HG03460 (cell line): Measurements from ENCODE around the gene UBE2J1.

Source experiments
- ATAC-seq: cut with Tn5 transposase; IDR thresholded peaks from one replicate; pipeline ENCODE4 v1.9.1; 2021; ENCODE audit not compliant: unreplicated experiment

UBE2J1 gene

DNA sequence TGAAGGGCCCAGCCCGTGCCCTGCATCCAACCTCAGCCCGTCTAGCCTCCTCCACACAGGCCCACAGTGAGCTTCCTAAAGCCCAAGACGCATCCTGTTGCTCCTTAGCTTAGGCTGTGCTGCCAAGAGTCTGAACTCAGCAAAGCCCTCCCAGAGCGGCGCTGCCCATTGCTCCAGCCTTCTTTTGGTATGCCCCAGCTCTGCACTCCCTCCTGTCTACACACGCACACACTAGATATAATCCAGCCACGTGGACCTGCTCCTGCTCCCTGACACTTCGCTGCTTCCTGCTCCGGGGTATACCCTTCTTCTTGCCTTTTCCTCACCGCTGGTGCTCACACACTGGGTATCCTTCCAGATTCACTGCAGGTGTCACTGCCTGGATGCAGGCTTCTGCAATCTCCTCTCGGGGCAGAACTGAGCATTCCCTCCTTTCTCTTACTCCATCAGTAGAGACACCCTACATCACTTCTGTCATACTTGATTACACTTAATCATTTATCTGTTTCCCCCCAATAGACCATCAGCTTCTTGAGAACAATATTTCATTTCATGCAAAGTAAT is 61.2 kb downstream of the UBE2J1 start:
- ATAC-seq, result no peak

DNA sequence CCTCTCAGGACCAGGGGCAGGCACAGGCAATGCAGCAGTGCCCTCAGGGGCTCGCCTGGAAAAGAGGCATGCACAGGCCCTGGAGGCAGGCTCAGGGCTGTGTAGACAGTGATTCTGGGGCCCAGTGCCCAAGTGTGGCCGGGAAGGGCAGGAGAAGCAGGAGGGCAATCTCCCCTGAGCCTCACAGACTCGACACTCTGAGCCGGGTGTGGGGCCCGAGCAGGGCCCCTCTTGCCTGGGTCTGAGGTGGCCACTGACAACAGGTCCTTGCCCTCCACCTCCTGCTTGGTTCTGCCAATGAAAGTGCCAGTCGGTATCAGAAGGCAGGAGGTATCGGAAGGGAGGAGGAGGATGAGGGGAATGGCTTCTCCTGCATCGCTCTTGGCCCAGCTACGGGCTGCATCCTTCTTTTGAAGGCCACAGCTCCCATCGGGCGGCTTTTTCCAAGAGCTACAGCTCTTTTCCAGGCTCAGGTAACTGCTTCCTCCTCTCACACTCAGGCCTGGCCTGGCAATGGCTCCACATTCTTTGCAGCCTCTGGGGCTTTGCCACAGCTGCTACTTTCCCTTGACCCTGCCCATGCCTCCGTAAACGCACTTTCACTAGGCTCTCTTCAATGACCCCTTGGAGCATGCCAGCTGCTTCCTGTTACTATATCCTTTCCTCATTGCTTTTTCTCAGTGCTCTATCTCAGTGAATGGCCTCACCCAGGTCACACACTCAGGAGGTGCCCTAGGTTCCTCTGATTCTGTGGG is 61.9 kb downstream of the UBE2J1 start:
- ATAC-seq, result no peak

DNA sequence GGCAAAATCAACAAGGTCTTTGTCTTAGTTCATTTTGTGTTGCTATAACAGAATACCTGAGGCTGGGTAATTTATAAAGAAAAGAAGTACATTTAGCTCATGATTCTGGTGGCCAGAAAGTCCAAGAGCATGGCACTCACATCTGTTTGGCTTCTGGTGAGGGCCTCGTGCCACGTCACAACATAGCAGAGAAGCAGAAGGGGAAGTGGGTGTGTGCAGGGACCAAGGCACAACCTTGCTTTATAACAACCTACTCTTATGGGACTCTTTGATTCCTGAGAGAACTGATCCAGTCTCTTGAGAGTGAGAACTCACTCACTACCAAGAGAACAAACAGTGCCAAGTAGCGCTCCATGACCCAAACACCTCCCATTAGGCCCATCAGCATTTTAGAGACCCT is 62.8 kb downstream of the UBE2J1 start:
- ATAC-seq, result no peak

DNA sequence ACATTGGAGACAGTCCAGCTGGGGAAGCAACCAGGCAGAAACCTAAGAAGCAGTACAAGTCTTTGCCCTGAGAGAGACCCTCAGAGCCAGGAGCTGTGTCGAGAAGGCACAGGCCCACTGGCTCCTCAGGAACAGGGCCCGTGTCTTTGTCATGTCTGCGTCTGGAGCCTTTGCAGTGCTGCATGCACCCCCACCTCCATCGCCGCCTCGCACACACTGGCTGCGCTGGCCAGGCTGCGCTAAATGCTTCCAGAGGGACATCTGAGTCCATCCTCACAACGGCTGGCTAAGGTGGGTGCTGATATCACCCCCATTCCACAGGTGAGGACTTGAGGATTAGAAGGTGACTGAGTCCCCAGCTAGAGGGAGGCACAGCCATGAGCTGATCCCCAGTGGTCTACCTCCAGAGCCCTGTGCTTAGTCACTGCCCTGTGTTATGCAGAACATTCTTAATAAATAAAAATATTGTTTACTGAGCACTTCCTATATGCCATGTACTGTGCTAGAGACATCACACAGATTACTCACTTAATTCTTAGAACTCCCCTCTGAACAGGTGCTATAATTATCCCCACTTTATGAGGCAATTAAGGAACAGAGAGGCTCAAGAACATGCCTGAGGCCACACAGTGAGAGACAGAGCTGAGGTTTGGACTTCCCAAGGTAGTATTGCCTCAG is 65.0 kb downstream of the UBE2J1 start:
- ATAC-seq, result no peak

DNA sequence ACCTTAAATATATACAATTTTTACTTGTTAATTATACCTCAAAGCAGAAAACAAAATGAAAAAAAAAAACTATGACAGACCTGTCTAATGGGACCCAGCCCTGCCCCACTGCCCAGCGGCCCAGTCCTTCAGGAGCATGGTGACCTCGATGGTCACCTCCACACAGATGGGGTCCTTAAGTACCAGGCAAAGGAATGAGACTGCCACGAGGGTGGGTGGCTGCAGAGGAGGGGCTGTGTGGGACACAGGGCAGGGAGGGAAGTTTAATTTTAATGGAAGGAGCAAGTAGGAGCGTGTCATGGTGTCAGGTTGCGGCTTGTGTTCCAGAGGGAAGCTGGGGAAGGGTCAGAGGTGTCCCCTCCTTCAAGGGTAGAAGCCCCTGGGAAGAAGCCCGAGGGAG is 66.0 kb downstream of the UBE2J1 start:
- ATAC-seq, result no peak

DNA sequence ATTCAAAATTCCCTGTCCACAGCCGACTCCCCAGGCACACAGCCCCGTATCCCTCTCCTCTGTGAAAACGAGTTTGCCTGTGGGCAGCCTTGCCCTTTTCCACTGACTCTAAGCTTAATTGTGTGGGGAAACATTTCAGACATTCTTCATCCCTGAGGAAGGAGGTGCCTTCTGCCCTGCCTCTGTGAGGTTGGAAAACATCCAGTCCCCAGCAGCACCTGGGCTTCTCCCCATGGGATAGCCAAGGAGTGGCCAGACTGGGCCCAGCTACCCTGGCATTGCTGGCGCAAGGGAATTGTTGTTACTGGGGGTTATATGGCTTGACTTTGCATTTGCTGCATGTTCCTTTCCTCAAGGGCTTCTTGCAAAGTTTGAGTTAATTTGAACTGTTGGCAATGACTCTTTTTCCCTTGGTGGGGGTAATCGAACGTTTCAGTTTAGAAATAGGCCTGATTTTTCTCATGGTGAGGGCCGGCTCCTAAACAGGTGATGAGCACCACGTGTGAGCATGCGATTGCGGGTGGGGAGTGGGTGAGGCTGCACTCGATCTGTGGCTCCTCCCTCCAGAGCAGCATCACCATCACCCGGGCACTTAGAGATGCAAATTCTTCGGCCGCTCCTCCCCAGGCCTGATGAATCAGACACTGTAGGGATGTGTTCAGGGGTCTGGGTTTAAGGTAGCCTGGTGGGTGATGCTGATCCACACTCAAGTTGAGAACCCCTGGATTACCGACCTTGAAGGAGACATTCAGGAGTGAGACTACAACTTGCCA is 67.4 kb downstream of the UBE2J1 start:
- no peak for ATAC-seq

DNA sequence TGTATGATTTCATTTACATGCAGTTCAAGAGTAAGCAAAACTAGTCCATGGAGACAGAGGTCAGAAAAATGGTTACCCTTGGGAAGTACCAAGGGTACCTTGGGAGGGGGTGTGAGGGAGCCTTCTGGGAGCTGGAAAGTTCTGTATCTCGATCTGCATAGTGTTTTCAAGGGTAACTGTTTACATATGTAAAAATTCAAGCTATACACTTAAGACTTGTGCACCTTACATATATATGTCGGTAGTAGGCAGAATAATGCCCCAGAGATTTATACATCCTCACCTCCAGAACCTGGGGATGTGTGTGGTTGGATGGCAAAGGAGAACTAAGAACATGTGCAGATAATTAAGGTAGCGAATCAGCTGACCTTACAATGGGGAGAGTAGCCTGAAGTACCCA is 68.4 kb downstream of the UBE2J1 start:
- no peak for ATAC-seq

DNA sequence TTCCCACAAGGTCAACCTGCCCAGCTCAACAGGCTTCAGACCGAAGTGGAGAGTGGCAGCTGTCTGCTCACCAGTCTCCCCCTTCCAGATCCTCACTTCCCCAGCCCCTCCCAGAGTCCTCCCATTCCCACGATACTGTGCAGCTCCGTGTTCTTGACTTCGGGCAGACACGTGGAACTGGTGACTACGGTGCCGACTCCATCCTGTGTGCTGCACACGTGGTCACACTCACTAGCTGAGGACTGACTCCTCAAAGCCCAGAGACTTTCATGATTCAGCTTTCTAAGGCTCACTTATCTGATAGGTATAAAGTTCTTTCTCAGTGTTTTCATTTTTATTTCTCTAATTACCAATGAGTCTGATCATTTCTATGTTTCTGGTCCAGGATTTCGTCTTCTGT is 69.8 kb downstream of the UBE2J1 start:
- ATAC-seq, result no peak

DNA sequence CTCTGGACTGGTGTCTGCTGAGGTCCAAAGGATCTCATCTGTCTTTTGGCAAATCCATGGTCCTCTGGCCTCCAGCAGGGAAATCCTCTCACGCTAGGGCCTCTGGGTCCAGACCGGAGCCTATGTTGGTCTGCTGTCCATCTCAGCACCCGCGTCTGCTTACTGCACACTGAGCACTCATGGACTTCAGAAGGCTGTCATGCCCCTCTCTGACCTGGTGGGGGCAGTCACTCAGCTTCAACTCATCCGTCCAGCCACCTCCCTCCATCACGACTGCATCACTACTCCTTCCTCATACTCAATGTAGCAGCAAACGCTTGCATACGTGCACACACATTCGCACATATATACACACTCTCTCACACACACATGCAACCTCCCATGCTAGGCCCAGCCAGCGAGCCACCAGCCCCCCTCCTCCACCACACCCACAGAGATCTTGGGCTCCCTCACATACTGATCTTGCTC is 70.7 kb downstream of the UBE2J1 start:
- peak; percentile 90 for ATAC-seq

DNA sequence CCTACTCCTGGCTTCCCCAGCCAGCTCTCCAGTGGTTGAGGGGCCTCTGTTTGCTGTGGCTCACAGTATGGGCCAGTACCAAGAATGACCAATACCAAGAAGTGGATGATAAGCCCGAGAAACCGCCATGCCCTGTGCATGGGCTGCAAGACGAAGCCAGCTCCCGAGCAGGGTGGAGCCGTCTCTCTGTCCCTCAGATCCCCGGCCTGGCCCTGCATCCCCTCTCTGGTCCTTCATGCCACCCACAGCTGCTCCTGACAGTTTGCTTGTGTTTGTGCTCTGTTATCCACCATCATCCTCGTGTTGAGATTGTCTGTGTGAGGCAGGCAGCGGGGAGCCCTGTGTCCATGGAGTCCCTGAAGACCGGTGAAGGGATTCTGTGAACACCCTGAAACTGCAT is 73.6 kb downstream of the UBE2J1 start:
- ATAC-seq, result no peak
